GM18507 (cell line): Measurements from ENCODE around the gene CTDP1.

Source experiments
- DNase-seq: peaks from one replicate; pipeline ENCODE4 v3.0.0; 2011; ENCODE audit warnings: low read depth; ENCODE audit not compliant: insufficient read length; ENCODE audit errors: extremely low spot score
- FAIRE-seq: peaks from 2 replicates; lab custom pipeline; 2011; peaks lifted over from hg19 to GRCh38; lab: Jason Lieb, UNC

CTDP1 gene

DNA sequence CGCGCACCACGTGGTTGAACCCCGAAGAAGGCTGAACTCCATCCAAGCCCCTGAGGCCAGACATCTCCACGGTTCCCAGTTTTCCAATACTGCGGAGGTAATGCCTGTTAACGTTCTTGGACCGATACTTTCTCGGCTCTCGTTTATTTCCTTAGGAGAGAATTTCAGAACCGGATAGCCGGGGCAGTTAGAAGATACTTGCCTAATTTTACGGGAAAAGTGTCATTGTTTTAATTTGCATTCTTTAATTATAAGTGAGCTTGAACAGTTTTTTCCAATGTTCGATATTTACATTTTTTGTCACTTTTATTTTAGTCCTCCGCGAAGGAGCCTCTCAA, 107.9 kb downstream of the CTDP1 start:
- FAIRE-seq (no peak), DNase-seq (no peak)

DNA sequence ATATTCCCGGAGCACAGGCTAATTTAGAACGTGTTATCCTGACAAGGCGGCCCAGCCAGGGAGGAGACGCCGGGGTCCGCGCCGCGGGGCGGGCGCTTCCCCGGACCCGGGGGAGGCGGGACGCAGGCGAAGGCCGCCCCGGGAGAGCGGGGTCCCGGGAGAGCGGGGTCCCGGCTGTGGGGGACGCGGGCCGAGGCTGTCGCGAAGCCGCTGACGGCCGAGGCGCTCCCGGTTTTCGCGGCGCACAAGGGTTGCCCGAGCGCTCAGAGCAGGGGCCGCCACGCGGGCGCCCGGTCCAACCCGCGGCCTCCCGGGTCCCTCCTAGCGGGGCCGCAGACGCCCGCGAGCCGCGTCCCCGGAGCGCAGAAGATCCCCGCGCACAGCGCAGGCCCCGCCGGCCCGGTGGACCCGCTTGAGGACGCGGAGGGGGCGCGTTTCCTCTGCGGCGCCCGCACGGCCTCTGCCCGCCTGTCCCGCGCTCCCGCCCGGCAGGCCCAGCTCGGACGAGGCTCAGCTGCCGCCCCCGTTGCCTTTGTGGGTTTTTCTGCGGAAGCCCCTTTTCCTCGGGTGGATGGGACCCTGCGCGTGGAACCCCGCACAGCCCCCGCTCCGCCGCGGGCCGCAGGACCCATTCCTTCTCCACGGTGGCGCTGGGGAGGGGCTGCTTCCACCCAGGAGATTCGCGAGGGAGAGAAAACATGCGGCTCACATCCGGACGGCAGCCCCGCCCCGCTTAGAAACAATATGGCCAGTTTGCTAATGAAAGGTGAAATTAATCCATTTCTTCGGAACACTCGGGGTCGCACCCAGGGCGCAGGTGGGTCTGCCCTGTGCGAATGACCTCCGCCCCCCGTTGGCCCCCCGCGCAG, 108.5 kb downstream of the CTDP1 start:
- DNase-seq (no peak), FAIRE-seq (no peak)

DNA sequence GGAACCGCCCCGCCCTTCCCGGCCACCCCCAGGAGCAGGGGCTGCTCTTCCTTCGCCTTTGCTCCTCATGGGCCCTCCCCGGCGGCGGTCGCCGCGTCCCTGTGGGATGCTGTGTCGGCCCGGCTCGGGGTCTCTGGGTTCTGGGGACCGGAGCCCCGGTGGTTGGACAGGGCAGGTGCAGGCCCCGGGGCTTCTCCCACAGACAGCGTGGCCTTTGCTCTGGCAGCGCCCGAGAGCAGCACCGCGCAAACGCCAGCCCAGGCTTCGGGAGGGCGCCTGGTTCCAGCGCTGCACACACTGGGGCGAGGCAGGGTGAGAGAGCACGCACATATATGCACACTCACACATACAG, 109.1 kb downstream of the CTDP1 start:
- no peak for DNase-seq

DNA sequence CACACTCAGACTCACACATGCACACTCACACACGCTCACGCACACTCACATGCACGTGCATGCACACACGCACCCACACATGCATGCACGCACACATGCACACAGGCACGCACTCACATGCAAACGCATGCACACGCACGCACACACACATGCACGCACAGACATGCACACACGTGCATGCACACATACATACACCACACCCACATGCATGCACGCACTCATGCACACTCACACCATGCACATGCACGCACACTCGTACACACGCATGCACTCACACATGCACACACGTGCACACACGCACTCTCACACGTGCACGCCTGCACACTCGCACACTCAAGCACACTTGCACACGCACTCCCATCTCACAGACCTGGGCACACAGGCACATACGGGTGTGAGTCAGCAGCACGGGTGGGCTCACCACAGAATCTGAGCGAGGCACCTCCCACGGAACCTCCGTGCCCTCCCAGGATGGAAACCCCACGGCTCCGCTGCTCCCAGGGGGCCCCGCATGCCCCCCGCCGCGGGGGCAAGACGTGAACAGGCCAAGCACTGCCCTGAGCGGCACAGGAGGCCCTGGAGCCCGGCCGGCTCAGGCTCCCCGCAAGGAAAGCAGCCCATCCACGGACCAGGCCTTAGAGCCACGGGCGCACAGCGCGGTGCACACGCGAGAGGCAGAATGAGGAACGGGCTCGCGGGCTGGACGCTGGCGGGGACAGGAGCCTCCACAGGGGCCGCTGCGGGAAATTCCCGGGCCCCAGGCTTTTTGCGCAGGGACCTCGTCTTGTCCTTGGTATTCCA, 109.7 kb downstream of the CTDP1 start:
- FAIRE-seq (no peak), DNase-seq (no peak)

More for the DNA sequence above, 109.1 kb downstream of the CTDP1 start:
- FAIRE-seq: no peak

DNA sequence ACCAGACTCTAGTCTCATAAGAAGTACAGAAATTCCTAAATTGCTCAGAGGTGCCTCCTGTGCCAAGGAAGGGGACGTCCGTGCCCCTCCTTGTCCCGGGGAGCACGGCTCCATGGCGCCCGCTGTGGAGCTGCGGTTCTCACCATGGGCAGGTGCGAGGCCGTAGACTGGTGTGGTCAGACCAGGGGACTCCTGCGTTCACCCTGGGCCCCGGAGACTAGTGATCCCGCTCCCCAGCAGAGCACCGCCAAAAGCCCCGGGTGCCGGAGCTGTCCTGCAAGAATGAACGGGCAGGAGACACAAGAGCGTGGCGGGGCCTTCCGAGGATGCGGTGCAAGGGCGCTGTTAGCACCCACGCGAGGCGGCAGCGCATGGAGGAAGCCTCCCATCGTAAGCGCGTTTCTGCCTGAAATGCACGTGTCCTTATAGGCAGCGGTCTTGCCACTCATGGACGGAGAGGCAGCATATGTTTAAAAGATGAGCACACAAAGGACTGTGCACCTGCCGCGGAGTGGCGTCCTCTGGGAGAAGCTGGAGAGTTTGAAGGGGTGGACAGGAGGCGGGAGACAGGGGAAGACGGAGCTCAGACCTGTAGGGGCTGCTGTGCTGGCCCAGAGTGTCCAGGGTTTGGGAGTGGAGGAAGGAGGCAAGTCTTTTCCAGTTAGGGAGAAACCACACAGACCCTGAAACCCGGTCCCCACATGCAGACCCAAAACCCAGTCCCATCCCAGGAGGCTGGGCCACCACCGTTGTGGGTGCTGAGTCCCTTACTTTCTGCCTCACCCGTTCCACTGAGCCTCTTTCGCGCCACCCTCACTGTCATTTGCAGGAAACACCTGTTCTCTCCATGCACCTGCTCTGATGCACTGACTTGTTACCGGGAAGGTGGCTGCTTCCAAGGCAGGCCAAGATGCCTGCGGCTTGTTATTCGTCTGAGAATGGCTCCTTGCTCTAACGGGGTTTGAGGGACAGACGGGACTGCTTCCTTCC, 110.6 kb downstream of the CTDP1 start:
- no peak for DNase-seq
- FAIRE-seq: no peak

DNA sequence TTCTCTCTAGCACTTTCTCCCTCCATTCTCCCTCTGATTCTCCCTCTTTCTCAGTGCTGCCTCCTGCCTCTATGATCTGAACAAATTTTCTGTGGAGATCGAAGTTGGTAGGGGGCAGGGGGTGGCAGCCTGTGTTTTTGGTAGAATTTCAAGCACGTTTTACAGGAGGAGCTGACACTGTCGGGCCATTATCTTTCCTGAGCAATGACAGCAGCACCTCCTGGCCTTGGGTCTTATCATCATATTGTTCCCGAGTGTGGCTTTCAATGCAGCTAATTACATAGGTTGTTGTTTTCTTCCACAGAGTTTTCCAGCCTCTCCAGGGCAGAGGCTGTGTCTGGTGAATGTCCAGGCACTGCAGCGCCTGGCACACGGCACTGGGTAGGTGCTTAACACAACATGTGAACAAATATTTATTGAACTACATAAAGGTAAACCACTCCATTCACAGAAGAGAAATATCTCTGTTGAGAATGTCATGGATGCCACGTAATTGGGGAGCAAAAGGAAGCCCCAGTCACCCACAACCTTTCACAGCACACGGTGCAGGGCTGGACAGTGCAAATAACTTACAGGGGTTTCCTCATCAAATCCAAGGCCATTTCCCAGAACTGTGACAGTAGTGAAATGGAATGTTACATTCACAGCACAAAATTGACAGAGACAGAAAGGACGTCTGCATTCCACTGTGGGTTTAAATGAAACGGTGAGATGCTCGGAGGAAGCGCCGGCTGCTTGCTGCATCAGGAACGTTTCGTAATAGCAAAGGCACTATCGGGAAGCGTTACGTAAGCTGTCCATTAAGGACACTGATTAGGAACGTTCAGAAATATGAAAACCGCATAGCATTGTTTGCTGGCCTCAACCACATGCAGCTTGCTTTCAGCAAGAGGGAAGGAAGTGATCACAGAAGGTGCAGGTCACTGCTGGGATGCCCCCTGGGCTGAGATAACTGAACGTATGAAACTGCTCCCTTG, 111.7 kb downstream of the CTDP1 start:
- no peak for DNase-seq
- peak; percentile 36 for FAIRE-seq

DNA sequence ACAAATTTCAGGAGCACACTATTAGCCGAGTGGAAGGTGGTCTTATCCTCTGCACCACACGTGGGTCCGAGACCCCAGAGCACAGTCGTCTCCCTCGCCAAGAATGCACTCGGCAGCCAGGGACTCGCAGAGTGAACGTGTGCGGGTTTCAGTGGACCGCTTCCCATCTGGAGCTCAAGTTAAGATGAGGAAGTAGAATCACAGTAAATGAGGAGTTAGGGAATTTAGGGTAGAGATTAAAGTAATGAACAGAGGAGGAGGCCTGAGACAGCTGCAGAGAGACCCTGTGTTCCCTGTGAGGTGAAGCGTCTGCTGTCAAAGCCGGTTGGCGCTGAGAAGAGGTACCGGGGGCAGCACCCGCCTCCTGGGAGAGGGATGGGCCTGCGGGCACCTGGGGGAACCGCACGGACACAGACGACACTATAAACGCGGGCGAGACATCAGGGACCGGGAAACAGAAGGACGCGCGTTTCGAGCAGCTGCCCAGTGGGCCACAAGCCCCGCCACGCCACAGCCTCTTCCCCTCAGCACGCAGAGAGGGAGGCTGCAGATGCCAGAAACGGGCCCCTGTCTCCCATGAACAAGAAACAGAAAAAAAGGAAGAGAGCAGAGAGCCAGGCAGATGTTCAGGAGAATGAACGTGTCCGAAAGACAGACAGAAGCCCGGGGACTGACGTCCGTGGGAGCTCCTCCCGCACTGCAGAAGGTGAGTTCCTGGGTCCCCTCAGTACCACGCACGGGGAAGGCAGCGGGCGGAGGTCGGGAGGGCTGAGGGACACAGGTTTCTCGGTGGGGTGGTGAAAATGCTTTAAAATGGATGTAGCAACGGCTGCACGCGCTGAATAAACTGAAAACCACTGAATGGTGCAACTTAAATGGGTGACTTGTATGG, 112.7 kb downstream of the CTDP1 start:
- no peak for FAIRE-seq
- DNase-seq: no peak

DNA sequence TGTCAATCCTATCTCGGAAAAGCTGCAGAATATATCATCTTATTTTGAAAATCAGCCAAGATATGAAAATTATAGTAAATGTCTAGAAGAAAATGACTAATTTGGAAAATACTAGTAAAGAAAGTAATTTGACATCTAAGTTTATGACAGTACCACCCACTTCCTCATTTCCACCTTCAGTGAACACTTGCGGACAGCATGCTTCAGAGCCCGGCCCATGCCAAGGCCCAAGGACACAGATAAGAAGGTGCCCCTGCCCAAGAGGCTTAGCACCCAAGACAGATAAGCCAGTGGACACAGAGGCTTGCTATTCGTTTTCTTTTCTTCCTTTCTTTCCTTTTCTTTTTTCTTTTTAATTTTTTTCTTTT, 113.4 kb downstream of the CTDP1 start:
- DNase-seq: no peak
- no peak for FAIRE-seq

DNA sequence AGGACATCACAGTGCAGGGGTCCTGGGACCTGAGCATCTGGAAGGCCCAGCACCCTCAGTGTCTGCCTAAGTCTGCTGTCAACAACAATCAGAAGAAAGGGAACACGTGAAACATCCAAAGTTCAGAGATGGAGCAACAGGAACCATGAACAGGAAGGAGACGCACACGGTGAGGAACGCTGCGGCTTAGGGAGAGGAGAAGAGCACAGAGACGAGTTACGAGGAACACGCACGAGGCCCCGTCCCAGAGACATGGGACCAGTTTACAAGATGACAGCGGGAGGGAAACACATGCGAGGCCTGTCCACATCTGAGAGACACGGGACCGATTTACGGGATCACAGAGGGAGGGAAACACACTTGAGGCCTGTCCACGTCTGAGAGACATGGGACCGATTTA, 115.2 kb downstream of the CTDP1 start:
- FAIRE-seq: no peak
- no peak for DNase-seq

DNA sequence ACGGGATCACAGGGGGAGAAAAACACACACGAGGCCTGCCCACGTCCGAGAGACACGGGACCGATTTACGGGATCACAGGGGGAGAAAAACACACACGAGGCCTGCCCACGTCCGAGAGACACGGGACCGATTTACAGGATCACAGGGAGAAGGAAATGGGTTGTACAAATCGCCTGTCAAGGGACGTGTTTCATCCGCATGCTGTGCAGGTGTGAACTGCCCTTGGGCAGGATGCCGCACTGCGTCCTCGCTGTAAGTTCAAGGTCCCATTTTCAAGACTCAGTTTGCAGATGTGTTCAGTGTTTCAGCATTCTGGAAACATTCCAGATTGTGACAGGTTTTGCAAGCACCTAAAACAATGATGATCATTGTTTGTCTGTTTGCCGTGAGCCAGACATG, 115.8 kb downstream of the CTDP1 start:
- FAIRE-seq (no peak), DNase-seq (no peak)

DNA sequence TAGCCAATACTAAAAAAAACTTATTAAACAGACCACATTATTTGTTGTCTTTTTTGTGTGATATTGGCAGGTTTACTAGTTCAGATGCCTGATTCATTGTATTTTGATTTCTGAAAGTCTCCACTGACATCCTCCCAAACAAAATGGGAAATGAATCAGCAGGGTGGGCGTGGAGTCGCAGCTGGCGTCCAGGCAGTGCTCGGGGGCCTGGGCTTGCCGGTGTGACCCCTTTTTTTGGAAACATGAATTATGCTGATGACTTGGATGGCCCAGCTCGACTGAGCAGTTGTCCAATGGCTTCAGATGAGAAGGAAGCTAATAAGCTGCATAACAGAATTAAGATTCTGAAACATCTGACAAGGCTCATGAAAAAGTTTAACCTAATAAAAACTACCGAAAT, 116.4 kb downstream of the CTDP1 start:
- DNase-seq: no peak
- no peak for FAIRE-seq

DNA sequence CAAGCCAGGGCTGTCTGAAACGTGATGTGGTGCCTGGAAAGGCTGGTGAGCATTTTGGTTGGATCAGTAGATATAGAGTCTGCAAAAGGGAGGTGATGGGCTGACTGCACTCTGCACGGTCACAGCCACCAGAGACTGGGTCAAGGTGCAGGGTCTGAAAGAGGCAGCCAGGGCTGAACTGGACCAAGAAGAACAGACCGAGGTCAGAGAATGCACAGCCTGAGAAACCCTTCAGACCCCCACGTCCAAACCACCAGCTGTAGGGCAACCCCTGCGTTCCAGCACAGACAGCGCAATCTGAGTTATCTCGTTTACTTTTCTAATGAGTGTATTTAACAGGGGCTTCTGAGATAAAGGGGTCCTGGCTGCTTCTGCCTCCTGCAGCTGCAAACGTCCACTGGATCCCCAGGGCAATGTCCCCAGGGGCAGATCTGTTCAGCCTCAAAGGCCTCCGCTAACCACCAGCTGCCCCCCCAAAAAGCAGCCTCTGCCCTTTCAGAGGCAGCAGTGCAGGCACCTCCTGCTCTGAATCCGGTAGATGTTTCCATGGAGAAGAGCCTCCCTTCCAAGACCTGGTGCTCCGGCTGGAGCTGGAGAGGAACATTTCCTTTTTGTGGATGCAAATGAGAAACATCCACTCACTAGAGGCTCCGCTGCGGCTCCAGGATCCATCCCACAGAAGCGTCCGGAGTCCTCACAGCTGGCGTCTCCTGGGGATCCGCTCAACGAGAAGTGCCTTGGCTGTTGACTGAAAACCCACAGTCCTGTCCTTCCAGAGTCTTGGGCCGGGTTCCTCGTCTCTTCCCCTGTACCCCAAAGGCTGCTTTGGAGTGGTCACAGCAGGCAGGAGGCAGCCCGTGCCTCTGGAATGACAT, 117.2 kb downstream of the CTDP1 start:
- DNase-seq (no peak), FAIRE-seq (no peak)

DNA sequence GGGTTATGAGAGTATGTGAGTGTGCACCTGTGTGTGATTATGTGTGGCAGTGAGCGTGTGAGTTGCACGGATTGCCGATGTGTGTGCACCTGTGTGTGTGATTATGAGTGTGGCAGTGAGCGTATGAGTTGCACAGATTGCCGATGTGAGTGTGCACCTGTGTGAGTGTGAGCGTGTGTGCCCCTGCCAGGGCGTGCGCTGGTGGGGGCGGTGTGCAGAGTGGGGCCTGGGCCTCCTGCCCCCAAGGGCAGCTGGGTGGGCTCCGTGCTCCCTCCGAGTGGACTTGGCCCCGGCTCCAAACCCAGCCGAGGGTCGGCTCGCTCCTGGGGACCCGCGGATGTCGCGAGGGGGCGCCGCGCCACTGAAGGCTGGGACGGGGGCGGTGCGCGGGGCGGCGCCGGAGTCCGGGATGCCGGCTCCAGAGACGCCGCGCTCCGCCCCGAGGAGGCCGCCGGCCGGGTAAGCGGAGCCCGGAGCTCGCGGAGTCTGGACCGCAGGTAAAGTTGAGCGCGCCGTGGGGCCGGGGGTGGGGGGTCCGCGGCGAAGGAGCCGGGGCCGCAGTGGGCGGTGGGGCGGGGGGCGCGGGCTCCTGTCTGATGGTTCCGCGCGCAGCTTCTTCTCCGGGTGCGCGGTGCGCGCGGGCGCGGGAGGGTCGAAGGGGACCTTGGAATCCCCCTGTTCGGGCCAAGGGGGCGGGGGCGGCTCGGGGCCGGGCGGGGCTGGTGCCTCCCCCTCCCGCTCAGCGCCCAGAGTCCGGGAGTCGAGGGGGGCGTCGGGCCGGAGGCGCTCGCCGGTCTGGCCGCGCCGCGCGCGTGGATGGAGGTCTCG, 118.1 kb downstream of the CTDP1 start, which contains the start of gene KCNG2:
TSS of gene KCNG2 (plus strand) at position 421 of the 828 bp plus-strand sequence. CDS start 65,730 bp downstream, outside the sequence.
- DNase-seq (no peak), FAIRE-seq (no peak)

DNA sequence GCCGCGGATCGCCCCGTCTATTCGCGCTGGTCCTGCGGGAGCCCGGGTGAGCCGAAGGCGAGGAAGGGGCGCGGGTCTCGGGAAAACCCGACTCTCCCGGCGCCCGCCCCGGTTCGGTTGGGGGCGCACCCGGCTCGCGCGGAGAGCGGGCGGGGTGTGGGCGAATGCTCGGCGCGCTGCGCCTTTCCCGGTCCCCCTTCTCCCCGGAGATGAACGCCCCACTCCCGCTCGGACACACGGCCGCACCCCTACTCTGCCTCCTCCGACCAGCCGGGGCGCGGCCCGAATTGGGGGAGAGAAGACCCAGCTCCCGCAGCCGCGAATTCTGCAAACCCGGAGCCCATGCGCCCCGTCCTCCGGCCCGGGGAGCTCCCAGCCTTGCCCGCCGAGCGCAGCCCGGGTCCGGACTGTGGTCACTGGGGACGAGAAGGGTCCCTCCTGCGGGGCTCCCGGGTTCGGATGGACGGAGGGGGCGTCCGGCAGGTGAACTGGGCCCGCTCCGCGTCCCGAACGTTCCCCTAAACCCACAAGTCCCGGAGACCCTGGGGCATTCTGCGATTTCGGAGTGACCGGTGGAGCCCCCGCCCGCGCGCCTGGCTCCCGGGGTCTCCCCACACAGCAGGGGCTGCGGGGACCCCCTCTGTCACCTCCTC, 118.9 kb downstream of the CTDP1 start:
- DNase-seq (no peak), FAIRE-seq (no peak)

DNA sequence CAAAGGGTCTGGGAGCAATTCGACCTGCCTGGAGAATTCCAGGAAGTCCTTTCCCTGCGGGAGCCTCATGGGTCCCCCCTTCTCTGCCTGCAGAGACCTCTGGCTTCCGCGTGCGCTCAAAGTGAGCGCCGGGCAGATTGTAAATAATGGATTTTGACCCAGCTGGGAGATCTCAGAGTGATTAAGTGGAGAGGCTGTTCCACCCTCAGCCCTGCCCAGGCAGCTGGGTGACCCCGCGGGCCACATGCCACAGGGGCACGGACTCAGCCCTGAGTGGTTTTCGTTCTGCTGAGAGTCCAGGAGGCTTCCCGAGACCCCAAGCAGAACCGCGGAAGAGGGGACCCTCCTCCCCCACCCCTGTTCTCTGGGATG, 119.4 kb downstream of the CTDP1 start:
- DNase-seq: no peak
- no peak for FAIRE-seq
